Fibroblast of skin of scalp (primary cell): ENCODE data around the gene ACD.

Experiments used
- DNase-seq: peaks from one replicate; pipeline ENCODE4 v3.0.0-alpha.2; 2013

The ACD gene

DNA sequence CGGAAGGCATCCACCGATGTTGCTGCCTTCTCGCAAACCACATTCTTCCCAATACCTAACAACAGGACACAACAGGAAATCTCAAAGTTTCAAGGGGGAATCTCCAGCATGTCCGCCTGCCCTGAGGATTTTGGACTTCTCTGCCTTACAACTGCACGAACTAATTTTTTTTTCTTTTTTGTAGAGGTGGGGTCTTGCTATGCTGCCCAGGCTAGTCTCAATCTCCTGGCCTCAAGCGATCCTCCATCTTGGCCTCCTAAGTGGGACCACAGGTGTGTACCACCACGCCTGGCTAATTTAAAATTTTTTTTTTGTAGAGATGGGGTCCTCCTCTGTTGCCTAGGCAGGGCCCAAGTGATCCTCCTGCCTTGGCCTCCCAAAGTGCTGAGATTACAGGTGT lies 15.9 kb upstream of the ACD start:
- no peak for DNase-seq

DNA sequence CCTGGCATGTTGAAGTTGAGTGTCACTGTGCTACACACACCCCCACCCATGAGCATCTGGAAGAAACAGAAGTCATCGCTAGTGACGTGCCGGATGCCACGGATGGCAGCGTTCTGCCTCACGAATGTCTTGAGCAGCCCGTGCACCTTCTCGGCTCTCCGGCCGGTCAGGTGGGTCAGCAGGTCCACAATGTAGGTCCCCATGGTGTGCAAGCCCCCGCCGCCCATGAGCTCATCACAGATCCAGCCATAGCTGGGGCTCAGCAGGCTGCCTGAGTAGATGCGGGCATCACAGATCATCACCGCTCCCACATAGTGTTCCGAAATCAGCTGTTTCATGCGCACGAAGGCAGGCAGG lies 15.5 kb upstream of the ACD start:
- no peak for DNase-seq

DNA sequence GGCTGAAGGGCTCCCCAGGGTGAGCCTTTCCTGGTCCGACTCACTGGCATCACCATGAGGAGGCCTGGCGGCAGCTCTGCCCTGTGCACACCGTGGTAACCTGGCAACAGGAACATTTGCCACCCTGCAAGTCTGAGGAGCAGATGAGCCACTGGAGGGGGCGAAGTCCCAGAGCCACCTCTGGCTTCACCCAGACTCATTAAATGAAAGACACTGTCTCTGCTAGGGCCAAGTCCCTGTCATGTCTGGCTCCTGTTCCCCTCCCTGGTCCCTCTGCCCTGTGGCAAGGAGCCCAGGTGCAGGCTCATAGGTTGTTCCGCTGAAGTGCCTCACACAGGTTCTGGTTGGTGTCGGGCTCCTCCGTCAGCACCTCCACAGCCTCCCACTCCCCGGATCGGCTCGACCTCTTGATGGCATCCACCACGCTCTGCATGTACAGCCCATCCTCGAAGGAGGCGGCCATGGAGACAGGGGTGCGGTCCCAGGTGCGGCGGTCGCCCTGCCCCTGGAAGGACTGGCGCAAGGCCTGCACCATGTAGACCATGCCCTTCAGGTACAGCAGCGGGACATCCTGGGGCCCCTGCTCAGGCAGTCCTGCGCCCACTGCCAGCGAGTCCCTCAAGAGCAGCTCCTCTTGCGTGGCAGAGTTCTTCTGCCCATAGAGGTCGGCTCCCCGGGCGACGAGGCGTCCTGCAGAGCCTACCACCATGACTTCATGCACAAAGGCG lies 15.0 kb upstream of the ACD start:
- no peak for DNase-seq

DNA sequence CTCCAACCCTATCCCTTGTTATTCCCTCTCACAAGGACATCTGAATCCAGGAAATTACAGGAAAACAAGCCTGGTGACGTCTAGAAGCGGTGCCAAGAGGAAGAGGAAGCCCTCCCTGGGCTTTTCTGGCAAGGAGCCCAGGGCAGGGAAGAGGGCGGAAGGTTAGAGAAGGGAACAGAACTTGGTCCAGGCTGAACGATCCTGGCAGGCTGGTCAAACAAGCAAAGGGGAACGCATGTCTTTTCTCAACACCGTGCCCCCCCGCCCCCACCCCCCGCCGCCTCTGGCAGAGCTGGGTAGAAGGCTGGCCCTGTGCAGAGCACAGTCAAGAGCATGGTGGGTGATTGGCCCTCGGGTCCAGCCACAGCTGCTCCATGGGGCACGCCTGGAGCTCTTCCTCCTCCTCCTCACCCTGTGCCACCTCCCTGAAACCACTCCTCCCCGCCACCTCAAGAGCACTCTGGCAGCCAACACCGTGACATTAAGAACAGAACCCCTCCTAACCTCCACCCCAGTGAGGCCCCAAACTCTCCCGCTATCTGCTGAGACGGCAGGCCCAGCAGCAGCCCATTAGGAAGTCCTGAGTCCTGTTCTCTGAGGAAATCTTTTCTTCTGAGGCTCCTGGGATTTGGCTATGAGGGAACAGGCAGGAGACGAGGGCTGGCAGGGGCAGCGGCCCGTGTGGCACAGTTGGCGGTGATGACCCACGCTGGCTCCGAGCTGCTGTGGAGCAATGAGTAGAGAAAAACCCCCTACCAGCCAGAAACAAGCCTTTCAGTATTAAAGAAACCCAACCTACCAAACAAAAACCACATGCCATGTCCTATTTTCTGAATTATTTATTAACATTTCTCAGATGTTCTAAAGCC lies 13.9 kb upstream of the ACD start:
- peak; percentile 55 for DNase-seq

DNA sequence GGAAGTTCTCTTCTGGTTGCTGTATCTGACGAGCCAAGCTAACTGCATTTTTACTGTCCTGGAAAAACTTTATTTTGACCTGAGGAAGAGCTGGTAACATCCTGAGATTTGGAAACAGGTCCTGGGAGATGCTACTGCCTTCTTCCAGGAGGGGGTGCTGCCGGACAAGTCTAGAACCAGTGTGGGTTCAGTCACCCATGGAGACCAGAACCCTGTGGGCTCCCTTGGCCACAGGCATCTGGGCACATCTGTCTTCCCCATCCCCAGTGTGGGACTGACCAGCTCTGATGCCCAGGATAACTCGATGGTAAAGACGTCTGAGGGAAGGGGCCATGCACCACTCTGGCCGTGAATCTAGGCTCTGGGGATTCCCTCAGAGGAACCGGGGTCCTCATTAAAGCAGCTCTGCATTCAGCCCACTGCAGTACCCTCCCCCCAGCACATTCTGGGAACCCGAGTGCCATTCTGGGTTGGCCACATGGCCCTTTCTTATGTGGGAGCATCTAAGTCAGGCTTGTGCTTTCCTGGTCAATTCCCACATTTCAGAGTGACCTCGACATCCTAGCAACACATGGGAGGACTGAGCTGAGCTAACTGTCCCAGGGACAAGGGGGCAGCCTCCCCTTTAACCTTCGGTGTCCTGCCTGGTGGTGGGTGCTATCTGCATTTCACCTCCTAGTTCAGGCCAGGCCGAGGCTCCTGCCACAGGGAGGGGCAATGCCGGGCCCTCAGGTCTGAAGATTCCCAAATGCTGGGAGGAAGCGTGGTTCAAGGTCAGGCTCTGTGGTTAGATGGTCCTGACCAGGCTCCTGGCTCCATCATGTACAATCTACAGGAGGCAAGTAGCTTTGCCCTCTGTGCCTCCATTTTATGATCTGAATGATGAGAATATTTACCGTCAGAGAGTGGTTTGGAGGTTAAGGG lies 12.9 kb upstream of the ACD start:
- peak; percentile 74 for DNase-seq

DNA sequence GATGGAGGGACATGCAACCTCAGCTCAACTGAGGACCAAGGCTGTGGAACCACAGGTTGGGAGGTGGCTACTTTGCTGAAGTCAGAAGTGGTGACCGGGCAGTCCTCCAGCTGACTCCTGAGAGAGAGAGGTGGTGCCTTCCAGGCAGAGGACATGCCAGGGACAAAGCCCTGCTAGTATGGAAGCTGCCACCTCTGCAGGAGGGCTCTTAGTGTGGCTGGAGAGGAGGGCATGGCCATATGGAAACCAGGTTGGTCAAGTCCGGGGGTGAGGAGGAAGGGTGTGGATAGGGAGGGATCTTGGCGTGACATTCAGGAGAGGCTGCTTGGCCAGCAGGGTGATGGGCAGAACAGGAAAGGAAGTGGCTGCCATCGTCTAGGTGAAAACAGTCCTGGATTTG lies 12.2 kb upstream of the ACD start:
- no peak for DNase-seq

DNA sequence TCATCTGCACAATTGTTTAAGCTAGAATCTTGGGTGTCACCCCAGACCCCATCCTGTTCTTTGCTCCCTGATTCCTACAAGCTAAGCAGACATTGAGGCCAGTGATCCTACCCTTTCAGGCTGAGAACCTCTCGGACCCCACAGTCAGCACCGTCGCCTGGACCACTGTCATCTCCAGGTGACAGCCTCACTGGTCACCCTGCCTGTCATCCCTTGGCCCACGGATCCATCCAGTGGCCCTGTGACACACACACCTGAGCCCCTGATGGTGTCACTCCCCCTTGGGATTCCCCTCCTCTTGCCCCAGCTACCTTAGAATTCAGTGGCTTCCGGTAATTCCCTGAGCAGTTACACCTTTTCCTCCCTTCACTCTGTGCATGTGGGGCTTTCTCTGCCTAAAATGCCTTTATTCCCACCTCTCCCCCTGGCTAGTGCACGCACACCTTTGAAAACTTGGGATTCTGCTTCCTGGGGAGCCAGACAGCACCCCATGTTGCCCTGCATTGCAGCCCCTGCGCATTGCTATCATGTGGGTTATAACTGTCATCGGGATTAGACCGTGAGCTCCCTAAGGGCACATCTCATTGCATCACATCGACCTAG lies 9.5 kb upstream of the ACD start:
- no peak for DNase-seq

DNA sequence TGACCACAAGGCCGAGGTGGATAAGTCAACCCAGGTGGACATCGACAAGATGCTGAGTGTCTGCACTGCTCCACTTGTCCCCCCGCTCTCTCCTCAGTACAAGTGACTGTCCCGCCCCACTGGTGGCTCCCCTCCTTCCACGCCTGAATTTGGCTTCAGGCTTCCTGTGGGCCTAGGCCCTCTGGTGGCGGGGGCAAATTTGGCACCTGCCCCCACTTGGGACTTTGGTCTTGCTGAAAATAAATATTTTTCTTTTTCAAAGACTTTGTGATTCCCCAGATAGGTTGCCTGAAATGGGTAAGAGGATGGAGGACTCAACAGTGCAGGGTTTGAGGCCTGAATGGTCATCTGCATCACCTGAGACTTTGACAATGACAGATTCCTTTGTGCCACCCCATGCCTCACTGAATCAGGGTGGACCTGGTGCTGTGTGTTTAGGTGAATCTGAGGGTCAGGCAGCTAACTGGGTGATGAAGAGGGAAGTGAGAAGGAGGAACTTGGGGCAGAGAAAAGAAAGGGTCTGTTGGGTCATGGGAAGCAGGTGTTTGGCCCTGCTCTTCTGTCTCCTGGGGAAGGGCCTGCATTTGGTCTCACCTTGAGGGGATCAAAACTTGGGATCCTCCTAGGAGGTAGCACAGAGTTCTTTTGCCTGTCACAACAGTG lies 8.6 kb upstream of the ACD start:
- no peak for DNase-seq

DNA sequence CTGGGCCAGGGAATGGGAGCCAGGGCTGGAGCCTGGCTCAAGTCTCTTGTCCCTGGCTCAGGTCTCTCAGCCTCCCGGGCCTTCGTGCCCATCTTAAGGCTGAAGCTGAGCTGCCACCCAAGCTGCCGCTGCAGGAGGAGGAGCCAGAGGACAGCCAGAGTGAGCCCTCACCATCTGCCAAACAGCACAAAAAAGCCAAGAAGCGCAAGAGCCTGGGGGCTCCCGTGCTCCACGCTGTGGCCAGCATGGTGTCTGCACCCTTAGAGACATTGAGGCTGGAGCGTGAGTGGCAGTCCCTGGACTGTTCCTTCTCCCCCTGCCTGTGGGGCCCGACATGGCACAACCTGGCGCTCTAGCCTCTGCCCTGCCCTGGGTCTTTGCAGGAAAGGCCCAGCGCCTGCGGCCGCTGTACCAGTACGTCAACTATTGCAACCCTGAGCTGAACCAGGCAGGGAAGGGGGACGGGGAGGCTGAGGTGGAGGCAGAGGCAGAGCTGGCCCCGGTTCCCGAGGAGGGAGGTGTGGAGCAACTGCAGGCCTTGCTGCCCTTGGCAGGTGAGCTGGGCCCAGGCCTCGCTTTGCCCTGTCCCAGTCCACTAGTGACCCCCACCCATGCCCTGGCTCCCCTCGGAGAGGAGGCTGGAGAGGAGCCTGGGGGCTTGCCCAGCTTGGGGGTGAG lies 7.9 kb upstream of the ACD start:
- peak; percentile 95 for DNase-seq

DNA sequence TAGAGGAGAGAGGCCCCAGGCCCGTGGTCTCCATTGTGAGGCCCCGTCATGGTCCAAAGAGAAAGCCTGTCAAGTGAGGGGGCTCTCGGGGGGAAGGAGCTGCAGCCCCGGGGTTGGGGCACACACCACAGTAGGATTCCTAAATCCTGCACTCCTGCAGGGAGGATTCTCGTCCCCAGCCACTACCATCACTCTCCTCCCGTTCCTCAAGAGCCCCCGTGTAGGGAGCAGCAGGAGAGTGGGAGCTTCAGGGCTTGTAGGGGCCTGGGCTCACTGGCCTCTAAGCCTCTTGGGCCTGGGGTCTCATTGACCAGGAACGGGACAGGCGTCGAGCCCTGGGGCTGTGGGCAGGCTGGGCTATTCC lies 7.4 kb upstream of the ACD start:
- no peak for DNase-seq

DNA sequence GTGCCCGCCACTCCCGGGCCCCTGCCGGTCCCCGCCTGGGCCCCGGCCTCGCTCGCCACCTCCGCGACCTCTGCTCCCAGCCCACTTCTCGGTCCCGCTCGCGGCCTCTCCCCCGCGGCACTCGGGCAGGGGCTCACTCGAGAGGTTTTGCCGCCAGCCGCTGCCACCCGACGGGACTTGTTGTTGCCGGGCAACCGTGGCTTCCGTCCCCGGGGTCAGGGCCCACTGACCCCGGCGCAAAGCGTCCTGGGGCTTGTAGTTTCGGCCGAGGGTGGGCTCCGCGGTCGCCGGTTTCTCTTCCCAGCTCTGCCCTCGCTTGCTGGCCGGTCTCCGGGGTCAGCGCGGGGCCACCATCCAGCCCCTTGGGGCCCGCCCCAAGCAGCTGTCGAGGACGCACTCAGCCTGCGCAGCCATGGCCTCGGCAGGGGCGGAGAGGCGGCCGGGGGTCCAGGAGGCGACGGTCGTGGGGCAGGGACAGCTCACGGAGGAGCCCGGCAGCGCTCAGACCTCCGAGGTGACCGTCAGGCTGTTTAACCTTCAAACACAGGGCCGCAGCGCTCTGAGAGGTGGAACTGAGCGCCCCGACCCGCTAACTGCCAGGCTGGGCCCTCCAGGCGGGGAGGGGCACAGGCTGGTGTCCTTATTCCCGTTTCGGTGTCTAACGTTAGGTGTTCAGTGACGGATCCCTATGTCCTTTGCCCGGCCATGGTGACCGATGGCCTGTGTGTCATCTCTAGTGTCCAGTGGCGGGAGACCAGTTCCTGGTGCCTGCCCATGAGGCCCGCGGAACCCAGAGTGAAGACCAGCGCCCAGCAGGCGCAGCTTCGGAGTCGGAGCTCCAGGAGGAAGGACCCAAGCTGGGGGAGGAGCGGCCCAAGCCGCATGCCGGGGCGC lies 6.7 kb upstream of the ACD start, which contains the start of the genes C16orf86 and ENKD1:
C16orf86 (plus strand) TSS at position 256 of the 894 bp plus-strand sequence; CDS start at position 413, 157 bp downstream.
ENKD1 (minus strand) TSS at position 192 of the 894 bp plus-strand sequence. CDS start 308 bp downstream, outside the sequence.
- DNase-seq = peak; percentile 82

DNA sequence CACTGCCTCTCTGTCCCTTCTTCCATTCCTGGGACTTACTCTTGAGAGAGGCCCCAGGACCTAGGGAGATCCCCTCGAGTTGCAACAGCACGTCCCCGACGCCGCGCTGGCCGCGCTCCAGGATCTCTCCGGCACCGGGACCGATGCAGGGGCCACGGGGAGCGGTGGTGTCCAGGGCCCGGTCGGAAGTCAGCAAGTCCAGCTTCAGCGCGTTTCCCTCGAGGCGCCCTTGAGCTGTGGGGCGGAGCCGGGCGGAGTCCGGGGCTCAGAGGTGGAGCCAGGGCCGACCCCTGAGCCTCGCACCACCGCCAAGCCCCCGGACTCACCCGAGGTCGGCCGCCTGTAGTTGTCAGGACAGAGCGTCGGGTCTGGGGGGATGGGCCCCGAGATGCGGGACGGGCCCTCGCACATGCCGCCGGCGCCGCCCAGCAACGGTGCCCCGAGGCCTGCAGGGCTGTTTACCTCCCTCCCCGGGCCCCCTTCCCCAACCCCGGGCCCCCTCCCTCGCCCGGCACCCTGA lies 6.0 kb upstream of the ACD start:
- DNase-seq = no peak

DNA sequence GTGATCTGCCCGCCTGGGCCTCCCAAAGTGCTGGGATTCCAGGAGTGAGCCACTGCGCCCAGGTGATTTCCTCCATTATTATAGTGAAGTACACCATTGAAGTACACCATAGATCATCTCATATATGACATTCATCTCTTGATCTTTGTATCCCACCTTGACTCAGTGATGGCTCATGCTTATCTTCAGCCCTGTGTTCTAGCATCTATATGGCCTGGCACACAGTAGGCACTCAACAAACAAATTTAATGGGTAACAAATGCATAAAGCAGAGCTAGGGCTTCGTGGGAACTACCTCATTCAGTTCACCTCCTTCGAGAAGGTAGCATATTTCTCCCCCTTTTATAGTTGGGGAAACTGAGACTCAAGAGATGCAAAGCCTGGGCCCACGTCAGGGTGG lies 5.5 kb upstream of the ACD start:
- DNase-seq = no peak

DNA sequence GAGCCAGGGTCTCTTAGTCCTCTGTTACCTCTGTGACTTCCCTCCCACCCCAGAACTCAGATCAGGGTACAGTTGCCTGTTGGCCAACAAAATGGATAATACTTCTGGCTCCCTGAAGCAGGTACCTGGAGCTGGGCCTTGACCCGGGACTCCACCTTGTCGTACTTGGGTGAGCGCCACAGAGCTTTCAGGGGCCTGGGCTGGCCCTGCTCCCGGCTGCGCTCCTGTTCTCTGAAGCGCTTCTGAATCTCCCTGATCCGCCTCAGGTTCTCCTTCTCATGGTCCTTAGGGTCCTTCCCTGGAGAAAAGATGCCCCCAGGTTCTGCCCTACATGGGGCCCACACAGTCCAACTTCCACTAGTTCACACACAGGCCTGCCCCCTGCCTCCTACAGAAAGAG lies 4.8 kb upstream of the ACD start:
- DNase-seq = no peak

DNA sequence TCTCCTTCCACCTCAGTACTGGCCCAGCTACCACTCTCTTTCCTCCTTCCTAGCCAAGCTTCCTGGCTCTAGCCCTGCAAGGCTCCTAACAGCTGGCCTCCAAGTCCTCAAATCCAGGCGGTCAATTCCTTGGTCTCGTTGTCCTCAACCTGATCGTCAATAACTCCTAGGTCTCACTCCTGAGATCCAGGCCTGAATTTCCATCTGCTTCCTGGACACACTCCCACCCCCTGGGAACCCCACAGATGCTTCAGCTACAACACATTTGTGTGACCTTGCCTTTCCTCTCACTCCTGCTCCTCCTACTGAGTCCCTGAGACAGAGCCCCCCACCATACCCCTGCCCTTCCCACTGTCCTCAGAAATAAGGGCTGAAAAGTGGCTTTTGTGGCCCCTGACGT lies 4.2 kb upstream of the ACD start:
- no peak for DNase-seq

DNA sequence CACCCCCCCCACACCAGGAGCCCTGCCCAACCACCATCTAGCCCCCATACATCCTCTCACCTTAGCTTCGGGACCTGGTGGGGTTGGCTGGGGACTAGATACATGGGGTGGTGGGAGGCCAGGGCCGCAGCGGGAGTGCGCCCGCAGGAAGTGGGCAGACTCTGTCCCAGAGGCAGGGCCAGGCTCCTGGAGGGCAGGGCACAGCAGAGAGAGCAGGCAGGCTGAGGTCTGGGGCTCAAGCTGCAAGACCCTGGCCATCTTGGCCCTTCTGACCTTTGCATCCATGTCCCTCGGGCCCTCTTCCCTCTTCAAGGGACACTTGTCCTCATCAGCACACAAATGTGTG lies 3.8 kb upstream of the ACD start:
- no peak for DNase-seq

DNA sequence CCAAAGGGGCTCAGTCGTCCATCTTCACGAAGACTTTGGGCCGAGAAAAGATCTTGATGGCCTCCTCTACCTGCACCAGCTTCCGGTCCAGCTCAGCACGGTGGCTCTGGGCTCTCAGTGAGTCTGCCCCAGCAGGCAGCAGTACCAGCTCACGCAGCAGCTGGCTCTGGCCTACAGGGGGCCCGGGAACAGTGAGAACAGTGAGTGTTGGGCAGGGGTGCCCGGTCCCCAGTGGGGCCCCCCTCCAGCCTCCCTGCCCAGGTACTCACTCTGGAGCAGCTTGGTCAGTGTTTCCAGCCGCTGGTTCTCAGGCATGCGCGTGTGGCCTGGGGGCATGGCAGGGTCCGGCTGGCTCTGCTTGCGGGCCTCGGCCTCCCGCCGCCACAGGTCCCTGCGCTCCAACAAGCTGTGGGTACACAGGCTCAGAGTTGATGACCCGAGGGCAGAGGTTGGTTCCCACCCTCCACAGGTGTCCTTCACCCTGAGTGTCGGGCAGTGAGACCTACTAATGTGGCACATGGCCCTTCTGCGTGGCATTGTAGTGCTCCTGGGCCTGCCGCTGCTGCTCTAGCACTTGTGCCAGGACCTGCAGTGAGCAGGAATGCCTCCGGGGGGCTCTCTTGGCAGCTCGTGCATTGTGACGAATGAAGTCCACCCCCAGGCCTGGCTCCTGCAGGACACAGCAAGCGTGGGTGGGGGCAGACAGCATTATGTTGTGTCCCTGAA lies 3.3 kb upstream of the ACD start:
- DNase-seq = peak; percentile 18

DNA sequence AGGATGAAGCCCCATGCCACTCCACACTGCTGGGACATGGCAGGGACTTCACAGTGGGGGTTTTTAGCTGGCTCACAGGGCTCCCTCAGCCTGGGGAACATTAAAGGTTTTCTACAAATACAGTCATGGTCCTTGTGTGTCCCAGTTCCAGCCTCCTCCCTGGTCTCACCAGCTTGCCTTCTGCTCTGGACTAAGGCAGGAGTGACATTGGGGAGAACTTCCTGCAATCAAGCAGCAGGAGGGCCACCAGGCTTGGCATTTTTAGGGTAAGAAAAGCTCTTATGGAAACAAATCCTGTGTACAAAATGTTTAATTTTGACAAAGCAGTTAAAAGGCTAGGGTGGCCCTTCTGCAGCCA lies 2.6 kb upstream of the ACD start:
- DNase-seq = no peak

DNA sequence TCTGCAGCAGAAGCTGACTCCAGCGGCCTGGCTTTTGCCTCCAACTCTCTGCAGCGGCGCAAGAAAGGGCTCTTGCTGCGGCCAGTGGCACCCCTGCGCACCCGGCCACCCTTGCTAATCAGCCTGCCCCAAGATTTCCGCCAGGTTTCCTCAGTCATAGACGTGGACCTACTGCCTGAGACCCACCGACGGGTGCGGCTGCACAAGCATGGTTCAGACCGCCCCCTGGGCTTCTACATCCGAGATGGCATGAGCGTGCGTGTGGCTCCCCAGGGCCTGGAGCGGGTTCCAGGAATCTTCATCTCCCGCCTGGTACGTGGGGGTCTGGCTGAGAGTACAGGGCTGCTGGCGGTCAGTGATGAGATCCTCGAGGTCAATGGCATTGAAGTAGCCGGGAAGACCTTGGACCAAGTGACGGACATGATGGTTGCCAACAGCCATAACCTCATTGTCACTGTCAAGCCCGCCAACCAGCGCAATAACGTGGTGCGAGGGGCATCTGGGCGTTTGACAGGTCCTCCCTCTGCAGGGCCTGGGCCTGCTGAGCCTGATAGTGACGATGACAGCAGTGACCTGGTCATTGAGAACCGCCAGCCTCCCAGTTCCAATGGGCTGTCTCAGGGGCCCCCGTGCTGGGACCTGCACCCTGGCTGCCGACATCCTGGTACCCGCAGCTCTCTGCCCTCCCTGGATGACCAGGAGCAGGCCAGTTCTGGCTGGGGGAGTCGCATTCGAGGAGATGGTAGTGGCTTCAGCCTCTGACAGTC lies 2.0 kb upstream of the ACD start:
- DNase-seq = no peak
